ENCODE results near the gene TPR. TPM values are rescaled to one million over a fixed set of nuclear protein-coding genes. Genes with fewer than 3 reads are reported as not detected.

TPR gene
- total RNA-seq, 1 donor from 2014 or later, result 134 TPM

- Mint-ChIP-seq H3K27ac (no peak overlapping the region), H3K27me3 (no peaks in the 10 kb centered on the region), H3K4me3 (ENCODE audit: low read depth) (no peak overlapping the region), H3K9me3 (ENCODE audit: low read depth) (no peaks in the 10 kb centered on the region), H3K36me3 (ENCODE audit: insufficient read depth) (peaks cover 31% of the 10 kb centered on the region), H3K4me1 (ENCODE audit: low read depth) (no peaks in the 10 kb centered on the region)
- no peak for DNase-seq (ENCODE audit: low spot score, unreplicated experiment)
- peak; percentile 39 for TF ChIP-seq CTCF (IDR thresholded peaks at IDR 0.05; ENCODE audit: unreplicated experiment)
These were observed 49.8 kb downstream of the TPR start for GRCh38 chr1:186325239-186325638.

DNA sequence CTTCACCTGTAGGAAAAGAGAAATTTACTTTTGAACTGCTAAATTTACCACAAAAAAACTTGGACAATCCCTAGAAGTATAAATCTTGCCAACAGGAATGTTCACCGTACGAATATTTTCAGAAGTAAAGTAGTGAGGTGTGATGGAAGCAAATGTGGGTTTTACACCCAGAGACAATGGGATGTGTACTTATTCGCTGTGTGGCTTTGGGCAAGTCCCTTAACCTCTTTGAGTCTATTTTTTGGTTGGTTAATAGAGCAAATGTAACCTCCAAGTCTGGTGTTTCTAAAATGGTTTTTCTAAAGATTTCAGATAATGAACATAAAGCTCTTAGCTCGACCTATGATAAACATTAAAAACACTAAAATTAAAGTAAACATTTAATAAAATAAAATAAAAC is 51.2 kb downstream of the TPR start:
- no peaks in the 10 kb centered on the region for H3K9me3 Mint-ChIP-seq (ENCODE audit: low read depth)
- no peaks in the 10 kb centered on the region for H3K27me3 Mint-ChIP-seq
- no peak for DNase-seq (ENCODE audit: low spot score, unreplicated experiment)
- TF ChIP-seq CTCF (IDR thresholded peaks at IDR 0.05; ENCODE audit: unreplicated experiment), result no peak
- H3K4me1 Mint-ChIP-seq (ENCODE audit: low read depth), result no peaks in the 10 kb centered on the region
- peaks cover 32% of the 10 kb centered on the region for H3K36me3 Mint-ChIP-seq (ENCODE audit: insufficient read depth)
- H3K4me3 Mint-ChIP-seq (ENCODE audit: low read depth), result no peak overlapping the region
- H3K27ac Mint-ChIP-seq, result no peak overlapping the region

DNA sequence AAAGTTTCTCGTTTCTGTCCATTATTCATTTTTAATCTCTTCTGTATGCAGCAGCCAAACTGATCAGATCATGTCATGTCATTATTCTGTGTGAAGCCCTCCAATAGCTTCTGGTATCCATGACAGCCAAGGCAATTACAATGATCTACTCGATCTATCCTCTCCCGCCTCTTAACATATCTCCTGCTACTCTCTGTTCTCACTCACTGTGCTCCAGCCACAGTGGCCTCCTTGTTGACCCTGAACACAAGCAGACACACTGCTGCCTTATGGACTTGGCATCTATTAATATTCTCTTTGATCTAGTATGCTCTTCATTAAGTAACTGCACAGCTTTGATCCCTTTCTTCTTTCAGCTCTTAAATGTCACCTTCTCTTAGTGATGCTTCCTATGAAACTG is 59.5 kb downstream of the TPR start:
- no peak for DNase-seq (ENCODE audit: low spot score, unreplicated experiment)
- no peak overlapping the region for H3K4me3 Mint-ChIP-seq (ENCODE audit: low read depth)
- peak overlapping the region; percentile 3 for H3K27ac Mint-ChIP-seq
- TF ChIP-seq CTCF (IDR thresholded peaks at IDR 0.05; ENCODE audit: unreplicated experiment), result no peak
- H3K27me3 Mint-ChIP-seq, result no peaks in the 10 kb centered on the region
- no peaks in the 10 kb centered on the region for H3K9me3 Mint-ChIP-seq (ENCODE audit: low read depth)
- no peaks in the 10 kb centered on the region for H3K4me1 Mint-ChIP-seq (ENCODE audit: low read depth)
- H3K36me3 Mint-ChIP-seq (ENCODE audit: insufficient read depth), result peaks cover 27% of the 10 kb centered on the region

- no peak for TF ChIP-seq CTCF (IDR thresholded peaks at IDR 0.05; ENCODE audit: unreplicated experiment)
- H3K9me3 Mint-ChIP-seq (ENCODE audit: low read depth), result no peaks in the 10 kb centered on the region
- no peaks in the 10 kb centered on the region for H3K4me1 Mint-ChIP-seq (ENCODE audit: low read depth)
- no peak overlapping the region for H3K27ac Mint-ChIP-seq
- H3K36me3 Mint-ChIP-seq (ENCODE audit: insufficient read depth), result peaks cover 14% of the 10 kb centered on the region
- H3K27me3 Mint-ChIP-seq, result no peaks in the 10 kb centered on the region
- H3K4me3 Mint-ChIP-seq (ENCODE audit: low read depth), result no peak overlapping the region
- DNase-seq (ENCODE audit: low spot score, unreplicated experiment), result no peak
These were observed 63.5 kb downstream of the TPR start for GRCh38 chr1:186311375-186312051.

DNA sequence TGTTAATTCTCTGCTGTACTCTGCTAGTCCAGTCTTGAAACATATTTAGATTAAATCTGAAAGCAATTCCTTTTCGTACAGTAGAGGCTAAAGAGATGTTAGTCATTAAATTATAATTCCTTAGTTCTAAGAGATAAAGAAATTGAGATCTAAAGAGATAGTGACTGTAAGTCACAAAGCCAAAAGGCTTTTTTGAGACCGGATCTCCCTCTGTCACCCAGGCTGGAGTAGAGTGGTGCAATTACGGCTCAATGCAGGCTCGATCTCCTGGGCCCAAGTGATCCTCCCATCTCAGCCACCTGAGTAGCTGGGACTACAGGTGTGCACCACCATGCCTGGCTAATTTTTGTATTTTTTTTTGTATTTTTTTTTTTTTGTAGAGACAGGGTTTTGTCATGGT is 64.7 kb downstream of the TPR start:
- Mint-ChIP-seq H3K36me3 (ENCODE audit: insufficient read depth) (peaks cover 8% of the 10 kb centered on the region), H3K27ac (no peak overlapping the region), H3K4me3 (ENCODE audit: low read depth) (no peak overlapping the region), H3K27me3 (no peaks in the 10 kb centered on the region), H3K4me1 (ENCODE audit: low read depth) (no peaks in the 10 kb centered on the region), H3K9me3 (ENCODE audit: low read depth) (no peaks in the 10 kb centered on the region)
- TF ChIP-seq CTCF (IDR thresholded peaks at IDR 0.05; ENCODE audit: unreplicated experiment), result no peak
- DNase-seq (ENCODE audit: low spot score, unreplicated experiment), result no peak

All from progenitor cell of endocrine pancreas (in vitro differentiated cells).